Fibroblast of skin of scalp (primary cell): Measurements from ENCODE around the gene SYCN.

Experiments
- DNase-seq: peaks from one replicate; pipeline ENCODE4 v3.0.0-alpha.2; 2013

SYCN gene

DNA sequence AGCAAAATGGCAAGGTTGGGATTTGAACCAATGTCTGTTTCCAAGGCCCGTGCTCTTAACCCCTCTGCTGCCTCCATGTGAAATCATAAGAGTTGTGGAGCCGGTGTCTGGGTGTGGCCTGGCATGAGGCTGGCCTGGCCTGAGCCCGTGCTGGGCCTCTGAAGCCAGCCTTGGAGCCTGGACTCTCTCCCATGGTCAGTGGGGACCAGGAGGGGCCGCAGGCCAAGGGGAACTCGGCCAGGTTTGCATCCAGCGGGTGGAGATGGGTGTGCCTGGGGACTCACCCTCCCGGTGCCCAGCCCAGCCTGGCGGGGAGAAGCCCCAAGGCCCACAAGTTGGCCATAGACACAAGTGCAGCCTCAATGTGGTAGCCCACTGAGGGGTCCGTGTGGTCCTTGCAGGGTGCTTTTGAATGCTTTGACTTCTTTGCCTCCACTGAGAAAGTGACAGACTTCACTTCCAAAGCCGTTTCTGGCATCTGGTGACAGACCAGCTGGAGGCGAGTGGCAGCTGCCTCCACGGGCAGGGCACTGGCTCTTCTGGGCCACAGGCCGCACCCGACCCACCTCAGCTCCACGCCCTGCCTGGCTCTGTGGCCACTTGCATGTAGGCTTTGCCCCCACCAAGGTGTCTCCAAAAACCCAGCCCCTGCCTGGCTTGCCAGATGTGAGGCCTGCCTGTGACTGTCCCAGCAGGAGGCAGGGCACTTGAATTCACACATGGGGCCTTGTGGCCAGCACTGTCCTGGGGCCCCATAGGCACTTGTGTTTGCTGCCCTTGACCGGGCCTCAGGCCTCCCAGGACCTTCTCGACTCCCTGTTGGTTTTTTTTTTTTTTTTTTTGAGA is 33.5 kb downstream of the SYCN start:
- DNase-seq = no peak

DNA sequence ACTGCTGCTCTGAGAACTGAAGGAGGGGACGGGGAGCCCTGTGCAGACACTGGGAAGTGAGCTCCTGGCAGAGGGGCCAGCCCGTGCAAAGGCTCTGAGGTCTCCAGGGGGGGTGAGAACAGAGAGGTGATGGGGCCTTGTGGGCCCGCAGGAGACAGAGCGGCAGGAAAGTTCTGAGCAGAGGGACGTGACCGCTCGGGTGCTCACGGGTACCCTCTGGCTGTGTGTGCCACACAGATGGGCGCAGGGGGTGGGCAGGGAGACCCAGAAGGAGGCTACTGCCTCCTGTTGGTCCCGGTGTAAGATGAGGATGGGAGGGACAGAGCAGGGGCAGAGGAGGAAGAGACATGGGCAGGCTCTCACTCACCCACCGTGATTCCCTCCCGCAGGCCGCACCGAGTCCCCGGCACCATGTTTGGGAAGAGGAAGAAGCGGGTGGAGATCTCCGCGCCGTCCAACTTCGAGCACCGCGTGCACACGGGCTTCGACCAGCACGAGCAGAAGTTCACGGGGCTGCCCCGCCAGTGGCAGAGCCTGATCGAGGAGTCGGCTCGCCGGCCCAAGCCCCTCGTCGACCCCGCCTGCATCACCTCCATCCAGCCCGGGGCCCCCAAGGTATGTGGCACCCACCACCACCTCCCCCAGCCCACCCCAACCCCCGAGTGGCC is 34.8 kb downstream of the SYCN start:
- DNase-seq = no peak

DNA sequence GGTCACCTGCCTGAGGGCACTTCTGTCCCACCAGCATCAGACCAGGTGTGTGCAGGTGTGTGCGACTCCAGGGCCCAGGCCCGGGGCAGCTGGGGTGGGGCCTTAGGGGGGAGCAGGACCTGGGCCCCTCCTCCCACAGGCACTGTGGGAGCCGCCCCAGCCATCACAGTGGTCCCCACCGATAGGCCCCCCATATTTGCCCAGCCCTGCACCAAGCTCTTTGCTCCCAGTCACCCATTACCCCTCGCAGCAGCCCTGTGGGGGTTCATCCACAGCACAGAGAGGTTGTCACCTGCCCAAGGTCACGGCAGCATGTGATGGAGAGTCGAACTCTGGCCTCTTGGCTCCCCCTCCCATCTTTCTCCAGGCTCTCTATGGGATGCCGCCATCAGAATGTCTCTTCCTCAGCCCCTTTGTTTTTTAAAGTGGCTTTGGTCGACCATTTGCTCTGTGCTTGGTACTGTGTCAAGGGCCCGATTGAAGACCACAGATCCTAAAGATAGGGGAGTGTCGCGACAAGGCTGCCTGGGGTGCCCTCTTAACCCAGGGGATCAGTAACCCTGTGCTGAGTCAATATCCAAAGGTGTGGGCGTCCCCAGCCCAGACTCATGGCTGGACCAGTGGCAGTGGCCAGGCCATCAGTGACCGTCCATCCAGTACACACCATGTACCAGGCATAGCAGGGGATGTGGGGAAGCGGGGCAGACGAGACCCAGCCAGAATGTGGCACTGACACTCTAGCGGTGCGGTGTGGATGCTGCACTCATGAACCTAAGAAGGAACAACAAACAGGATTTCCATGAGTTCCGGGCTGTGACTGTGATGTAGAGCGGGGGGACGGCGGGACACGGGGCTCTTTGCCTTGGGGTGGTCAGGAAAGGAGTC is 35.6 kb downstream of the SYCN start:
- DNase-seq = no peak

DNA sequence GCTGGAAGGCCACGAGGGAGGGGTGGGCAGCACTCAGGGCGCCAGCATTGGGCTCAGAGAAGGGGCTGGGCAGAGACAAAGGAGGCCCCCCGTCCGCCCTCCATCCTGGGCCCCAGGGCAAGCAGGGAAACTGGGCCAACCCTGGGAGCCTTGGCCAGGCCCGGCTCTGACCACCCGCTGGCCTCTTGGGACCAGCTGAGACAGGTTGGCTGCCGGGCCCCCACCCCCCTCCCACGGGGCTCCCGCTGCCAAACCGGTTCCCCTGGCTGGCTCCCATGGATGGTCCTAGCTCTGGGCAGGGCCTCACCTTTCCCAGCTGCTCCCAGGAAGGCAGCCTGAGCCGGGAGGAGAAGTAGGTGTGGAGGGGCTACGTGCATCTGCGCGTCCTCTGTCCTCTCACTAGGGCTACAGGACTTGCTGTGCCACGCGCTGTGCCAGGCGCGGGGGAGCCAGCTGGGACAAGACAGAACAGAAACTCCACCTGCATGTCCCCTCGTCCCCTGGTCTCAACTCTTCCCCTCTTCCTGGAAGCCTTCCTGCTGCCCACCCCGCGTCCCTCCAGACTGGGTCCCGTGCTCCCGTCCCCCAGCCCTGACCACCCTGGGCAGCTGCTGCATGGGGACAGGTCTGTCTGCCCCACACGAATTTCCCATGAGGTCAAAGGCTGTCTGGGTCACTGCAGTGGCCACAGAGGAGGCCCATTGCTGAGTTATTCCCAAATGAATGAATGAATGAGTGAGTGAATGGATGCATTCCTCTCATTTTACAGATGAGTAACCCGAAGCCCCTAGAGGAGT is 36.4 kb downstream of the SYCN start:
- no peak for DNase-seq

DNA sequence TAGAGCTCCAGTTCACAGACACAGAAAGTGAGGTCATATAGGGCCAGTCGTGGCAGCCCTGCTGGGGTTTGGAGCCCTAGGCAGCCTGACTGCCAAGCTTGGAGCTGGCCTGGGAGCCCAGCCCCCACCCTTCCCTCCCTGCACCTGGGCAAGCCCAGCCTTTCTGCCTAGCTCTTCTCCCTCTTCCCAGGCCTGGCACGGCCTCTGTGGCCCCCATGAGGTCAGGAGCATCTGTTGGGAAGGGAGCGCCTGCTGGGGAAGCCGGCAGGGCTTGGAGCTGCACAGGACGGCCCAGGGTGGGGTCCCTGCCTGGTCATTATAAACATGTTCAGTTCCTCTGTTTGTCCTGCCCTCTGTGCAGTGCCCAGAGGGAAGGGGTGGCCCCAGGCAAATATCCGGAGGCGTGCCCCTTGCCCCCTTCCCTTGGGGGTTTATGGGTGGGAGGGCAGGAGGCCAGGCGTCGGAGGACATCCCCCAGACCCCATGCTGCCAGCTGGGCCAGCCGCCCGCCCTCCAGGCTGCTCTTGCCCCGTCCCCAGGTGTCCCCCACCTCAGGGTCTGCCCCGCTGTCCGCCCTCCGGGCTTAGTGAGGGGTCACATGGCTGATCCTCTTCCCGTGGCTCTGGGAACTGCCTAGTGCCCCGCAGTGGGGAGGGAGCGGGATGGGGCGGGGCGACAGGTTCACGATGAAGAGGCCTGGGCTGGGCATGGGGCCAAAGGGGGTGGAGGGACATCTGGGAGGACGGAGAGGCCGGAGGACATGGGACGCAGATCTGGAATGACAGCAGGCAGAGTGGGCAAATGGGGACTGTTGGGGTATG is 37.3 kb downstream of the SYCN start:
- DNase-seq = no peak

DNA sequence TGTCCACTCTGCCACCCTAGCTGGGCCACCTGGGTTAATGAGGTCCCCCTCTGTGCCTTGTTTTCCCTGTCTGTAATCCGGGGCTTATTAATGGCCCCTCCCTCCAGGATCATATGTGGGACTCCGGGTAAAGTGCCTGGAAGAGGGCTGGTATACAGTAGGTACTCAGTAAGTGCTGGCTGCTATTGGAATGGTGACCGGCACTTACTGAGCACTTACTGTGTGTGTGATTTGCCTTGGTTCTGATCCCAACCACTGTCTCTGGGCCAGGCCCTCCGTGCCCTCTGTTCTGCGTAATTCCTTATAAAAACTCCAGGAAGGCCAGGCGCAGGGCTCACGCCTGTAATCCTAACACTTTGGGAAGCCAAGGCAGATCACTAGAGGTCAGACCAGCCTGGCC is 38.2 kb downstream of the SYCN start:
- DNase-seq = no peak

DNA sequence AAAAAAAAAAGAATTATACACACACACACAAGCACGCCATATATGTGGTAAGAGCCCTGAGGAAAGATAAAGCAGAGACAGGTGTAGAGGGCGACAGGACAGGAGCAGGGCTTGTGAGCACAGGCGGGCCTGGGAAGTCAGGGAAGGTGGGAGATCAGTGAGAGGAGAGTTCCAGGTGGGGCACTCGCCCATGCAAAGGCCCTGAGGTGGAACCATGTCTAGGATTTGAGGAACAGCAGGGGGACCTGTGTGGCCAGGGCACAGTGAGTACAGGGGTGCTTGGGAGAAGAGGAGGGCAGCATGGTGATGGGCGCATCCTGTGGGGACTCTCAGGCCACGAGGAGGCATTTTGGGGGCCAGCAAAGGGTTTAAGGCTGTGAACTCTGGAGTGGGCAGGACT is 39.8 kb downstream of the SYCN start:
- no peak for DNase-seq

DNA sequence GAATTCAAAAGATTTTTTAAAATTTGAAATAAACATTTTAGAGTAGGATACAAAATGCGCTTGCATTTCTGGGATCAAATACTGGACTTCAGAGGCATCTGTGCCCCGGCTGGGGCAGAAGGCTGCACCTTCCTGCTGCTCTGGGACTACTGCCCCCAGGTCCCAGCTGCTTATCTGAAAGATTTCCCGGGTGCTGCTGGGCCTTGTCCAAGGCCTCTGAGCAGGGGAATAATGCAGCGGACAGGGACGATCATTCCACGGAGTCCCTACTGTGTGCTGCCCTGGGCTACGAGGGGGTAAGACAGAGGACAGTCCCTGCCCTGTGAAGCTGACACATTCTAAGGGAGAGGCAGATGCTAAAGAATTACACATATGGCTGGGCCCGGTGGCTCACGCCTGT is 40.4 kb downstream of the SYCN start:
- no peak for DNase-seq

DNA sequence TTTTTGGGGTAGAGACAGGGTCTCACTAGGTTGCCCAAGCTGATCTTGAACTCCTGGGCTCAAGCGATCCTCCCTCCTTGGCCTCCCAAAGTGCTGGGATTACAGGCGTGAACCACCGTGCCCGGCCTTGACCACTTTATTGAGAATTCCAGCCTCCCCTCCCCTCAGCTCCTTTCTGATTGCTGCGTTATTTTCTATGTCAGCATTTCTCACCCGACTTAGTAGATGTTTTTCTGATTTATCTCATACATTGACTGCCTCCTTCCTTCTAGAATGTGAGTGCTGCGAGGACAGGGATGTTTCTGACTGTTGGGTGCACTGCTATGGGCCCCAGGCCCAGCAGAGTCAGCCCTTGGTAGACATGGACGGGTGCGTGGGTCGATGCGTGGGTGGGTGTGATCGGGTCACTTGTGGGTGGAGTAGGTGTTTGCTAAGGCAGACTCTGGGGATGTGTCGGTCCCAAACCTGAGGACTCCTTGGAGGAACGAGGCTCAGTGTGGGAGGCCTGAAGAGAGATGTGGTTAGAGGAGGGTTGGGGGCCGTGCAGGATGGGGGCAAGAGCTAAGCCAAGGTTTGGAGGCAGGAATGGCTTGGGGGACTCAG is 41.5 kb downstream of the SYCN start:
- DNase-seq = no peak

DNA sequence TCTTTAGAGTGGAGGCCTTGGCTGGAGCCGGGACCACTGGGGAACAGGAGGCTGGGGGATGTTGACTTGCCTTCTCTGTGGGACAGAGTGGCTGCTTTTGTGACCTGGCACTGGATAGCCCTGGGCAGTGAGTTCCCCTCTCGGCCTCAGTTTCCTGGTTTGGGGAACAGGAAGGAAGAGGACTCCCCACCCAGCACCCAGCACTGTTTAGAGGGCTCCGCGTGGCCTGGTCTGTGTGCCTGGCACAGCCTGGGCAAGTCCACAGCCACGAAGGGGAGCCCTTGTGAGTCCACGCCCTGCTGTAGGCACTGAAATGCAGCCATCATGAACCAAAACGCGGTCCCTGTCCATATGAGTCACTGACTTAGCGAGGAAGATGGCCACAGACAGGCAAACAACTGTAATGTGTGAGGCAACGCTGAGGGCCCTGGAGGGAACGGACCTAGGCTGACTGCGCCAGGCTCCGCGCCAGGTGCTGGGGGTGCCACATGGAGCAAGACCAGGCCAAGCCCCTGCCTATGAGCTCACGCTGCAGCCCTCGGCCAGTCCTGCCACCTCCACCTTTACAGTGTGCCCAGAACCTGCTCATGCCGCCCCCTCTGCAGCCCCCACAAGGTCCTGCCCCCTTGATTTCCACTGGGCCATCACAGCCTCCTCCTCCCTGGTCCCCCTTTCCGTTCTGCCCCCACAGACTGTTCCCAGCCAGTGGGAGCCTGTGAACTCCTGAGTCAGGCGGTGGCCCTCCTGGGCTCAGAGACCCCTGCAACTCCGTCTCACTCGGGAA is 43.0 kb downstream of the SYCN start:
- no peak for DNase-seq

DNA sequence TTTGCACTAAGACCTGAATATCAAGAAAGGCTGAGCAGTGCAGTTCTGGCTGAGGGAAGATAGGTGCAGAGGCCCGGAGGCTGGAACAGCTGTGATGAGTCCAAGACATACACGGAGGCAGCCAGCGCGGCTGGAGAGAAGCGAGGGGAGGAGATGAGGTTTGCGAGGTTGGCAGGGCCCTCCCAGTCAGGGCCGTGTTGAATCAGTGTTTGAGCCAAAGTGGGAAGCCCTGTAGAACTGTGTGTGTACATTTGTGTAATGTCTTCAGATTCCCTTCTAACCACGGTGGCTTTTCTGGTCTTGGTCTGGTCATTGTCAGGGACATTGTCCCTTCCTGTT is 43.6 kb downstream of the SYCN start:
- peak; percentile 10 for DNase-seq

DNA sequence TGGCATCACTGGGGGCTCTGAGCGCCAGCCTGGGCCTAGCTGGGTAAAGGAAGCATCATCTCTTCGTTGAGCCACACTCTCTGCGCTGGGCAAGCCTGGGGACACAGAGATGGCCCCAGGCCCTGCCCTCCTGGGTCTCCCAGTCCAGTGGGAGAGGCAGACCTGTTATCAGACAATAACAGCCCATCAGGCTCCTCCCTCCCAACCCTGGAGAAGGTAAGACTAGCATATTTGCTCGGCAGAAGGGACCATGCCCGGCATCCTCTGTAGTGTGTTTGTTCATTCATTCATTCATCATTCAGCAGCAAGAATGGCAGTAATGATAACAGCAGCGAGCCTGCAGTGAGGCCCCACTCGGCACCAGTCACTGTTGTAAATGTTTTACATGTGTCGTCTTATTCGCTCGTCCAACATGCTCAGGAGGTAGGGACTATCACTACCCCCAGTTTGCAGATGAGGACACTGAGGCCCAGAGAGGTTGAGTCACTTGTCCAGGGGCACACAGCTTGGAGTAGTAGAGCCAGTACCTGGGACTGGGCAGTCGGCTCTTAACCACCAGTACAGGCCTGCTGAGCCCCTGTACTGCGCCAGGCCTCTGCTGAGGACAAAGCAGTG is 45.3 kb downstream of the SYCN start:
- DNase-seq = no peak

DNA sequence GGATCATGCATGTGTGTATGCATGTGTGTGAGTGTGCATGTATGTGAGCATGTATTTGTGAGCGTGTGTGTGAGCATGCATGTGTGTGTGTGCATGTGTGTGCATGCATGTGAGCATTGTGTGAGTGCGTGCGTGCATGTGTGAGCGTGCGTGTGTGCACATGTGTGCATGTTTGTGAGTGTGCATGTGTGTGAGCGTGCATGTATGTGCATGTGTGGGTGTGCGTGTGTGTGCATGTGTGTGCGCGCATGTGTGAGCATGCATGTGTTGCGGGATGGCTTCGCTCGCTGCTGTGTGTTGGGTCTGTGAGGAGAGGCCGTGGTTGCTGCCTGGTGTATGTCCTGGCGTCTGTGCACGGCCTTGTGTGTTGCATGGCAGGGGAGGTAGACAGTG is 46.1 kb downstream of the SYCN start:
- no peak for DNase-seq

DNA sequence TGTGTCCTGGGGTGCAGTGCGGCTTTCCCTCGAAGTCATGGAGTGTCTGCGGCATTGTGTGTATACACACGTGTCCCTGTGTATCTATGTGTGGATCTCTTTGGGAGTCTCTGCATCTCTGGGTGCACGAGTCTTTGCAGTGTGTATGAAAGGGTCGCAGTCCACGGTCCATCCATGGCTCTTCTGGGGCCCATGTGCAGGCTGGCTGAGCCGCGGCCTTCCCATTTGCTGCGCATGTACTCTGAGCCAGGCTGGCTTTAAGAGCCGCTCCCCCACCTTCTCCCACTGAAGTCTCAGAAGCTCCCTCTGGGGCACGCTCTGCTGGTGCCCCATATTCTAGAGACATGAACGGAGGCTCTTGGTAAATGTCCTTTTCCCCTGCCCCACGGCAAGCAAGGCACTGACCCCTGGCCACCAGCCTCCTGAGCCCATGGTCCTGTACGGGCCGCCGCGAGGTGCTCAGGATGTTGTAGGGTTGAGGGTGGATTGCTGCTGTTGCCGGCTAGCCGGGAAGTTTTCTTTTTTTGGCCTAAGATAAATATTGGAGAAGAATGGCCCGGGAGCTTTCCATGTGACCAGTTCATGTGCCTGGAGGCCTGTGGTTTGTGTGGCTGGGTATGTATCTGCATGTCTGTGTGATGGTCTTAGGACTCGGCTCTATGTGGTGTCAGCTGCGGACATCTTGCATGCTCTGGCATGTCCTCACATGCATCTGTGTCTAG is 46.6 kb downstream of the SYCN start:
- no peak for DNase-seq

DNA sequence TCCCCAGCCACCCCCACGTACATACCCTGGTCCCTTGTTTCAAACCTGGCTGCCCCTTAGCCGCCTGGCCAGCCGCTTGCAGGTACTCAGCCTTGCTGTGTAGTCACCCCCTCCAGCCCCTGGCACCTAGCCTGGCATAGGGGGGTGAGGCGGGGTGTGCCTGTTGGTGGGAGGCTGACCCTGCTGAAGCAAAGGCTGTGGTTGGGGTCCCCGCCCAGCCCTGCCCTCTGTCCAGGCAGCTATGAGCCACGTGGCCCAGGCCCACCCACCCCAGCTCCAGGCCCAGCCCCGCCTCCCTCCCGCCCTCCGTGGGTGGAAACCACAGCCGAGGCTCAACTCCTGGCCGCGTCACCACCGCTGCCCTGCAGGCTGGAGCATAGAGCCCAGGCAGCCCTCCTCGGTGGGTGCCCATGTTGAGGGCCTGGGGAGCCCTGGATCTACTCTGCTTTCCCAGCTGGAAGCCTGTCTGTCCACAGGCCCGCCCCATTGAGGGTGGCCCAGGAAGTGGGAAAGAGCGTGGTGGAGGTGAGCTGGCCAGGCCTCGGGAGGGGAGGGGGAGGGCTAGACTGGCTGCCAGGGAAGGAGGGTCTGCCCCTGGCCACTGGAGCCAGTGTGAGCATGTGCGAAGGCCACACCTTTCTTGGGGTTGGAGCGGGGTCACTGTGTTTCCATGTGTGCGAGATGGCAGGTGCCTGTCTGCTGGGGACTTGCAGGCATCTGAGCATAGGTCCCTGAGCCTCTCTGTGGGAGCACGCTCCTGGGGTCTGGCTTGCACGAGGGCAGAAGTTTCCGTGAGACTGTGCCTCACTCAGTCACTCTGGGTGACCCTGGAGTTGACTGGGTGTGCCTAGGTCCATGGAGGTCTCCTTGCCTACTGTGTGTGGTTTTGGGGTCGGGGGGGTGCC is 47.5 kb downstream of the SYCN start:
- no peak for DNase-seq

DNA sequence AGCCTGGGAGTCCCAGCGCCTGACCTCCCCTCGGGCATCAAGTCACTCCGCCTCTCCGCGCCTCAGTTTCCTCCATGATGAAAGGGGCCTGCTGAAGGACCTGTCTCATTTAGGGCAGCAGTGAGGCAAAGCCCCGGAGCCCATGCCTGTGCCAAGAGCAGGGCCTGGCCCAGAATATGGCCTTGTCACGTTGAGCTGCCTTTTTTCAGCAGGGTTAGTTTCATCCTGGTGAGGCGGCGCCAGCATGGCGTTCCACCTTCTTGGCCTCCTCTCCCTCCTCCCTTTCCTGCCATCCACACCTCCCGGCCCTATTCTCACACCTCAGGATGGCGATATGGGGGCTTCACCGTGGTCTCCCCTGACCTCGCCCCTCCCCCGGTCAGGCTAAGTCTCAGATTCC is 48.3 kb downstream of the SYCN start:
- DNase-seq = no peak

DNA sequence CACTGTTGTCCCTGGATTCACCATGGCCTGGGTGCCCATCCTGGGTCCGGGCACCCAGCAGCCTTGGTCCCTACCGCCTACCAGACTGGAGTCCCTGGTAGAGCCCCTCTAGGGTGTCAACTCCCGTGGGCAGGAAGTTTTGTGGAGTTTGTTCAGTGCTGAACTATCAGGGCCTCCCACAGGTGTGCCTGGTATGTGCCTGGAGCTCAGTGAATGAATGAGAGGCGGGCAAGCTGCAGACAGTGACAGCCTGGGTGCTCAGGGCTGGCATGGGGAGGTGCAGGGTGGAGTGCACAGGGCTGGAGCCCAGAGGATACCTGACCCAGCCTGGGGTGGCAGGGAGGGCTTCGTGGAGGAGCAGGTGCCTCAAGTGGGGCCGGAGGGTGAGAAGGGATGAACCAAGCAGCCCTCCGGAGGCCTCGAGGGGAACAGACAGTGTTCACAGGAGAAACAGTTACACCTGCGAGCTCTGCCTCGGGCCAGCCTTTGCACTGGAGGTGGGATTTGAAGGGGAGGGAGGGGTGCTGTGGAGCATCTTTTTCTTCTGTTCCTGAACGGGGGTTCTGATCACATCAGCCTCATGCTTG is 48.9 kb downstream of the SYCN start:
- DNase-seq = no peak

DNA sequence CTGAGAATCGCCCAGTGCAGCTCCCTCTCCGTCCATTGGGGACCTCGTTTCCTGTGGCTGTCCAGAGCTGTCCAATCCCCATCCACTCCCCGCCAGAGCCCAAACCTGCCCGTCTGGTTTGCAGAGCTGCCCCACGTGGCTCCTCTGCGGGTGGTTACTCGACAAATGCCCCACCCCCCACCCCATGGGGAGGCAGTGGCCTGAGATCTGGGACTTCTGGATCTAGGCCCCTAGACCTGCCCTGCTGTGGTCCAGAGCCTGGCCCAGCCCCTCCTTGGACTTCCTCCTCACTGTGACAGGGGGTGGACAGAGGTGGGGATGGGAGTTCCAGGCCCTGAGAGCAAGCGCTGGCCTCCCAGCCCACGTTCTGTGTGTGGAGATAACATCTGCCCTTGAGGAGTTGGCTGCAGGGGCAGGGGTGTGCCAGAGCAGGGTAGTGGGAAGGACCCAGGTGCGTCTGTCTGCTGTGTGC is 49.4 kb downstream of the SYCN start:
- peak; percentile 16 for DNase-seq
